HCT116 (cell line): ENCODE results near the gene RTL1. TPM values are rescaled to one million over a fixed set of nuclear protein-coding genes. Genes with fewer than 3 reads are reported as not detected.

Experiments used
- microRNA counts: library from miRNA; unstranded; fragments of <30 nt; microRNA quantifications from one replicate; lab custom pipeline; 2015
- microRNA-seq: library from miRNA; unstranded; fragments of <30 nt; microRNA quantifications from one replicate; pipeline ENCODE4, GENCODE V29; 2016; ENCODE audit warnings: borderline number of aligned reads
- total RNA-seq: library from RNA; stranded (reverse); gene quantifications from one replicate; pipeline ENCODE4 v1.2.1, GENCODE V29; 2021; ENCODE audit not compliant: unreplicated experiment

The RTL1 gene
- total RNA-seq, 1 experiment from 2014 or later = not detected

MicroRNA genes within 50 kb of the gene (microRNA counts, 767-probe panel; counts per million panel counts)
- microRNA hsa-miR-127-3p (lab: Ali Mortazavi, UCI) = not detected
- not detected for microRNA hsa-miR-127-5p (lab: Ali Mortazavi, UCI)
- microRNA hsa-miR-136-5p (lab: Ali Mortazavi, UCI) = not detected
- not detected for microRNA hsa-miR-337-3p (lab: Ali Mortazavi, UCI)
- not detected for microRNA hsa-miR-337-5p (lab: Ali Mortazavi, UCI)
- microRNA hsa-miR-370 (lab: Ali Mortazavi, UCI) = not detected
- microRNA hsa-miR-431-5p (lab: Ali Mortazavi, UCI) = not detected
- not detected for microRNA hsa-miR-432-5p (lab: Ali Mortazavi, UCI)
- not detected for microRNA hsa-miR-433 (lab: Ali Mortazavi, UCI)
- not detected for microRNA hsa-miR-493-3p (lab: Ali Mortazavi, UCI)
- not detected for microRNA hsa-miR-665 (lab: Ali Mortazavi, UCI)
- not detected for microRNA hsa-miR-770-5p (lab: Ali Mortazavi, UCI)

Small RNA genes lying within 50 kb of the gene (microRNA-seq; reads per million reads assigned to microRNA genes)
- not detected for gene MIR127
- gene MIR136 = not detected
- not detected for gene MIR337
- not detected for gene MIR370
- gene MIR431 = not detected
- gene MIR432 = not detected
- gene MIR433 = not detected
- gene MIR493 = 2.4 reads per million
- not detected for gene MIR665

Other genes with a start within 250 kb of the RTL1 start
- 1.5 TPM for gene DLK1, start 176.8 kb downstream of the RTL1 start, total RNA-seq
- gene MEG3, start 77.6 kb downstream of the RTL1 start, total RNA-seq = 2.5 TPM